GM12892 (cell line): Measurements from ENCODE around the gene CDK12.

ENCODE experiments used
- DNase-seq: peaks from one replicate; pipeline ENCODE4 v3.0.0; 2011; ENCODE audit not compliant: insufficient read length
- FAIRE-seq: peaks from 2 replicates; lab custom pipeline; 2011; peaks lifted over from hg19 to GRCh38; lab: Jason Lieb, UNC
- POLR2A ChIP-seq: IDR thresholded peaks from 2 replicates; pipeline ENCODE4 v1.6.1; 2011; ENCODE audit warnings: low read depth, low read length, control low read depth
- POLR2AphosphoS5 ChIP-seq: IDR thresholded peaks from 2 replicates; pipeline ENCODE4 v1.6.1; 2011; ENCODE audit warnings: low read depth, low read length, control low read depth
- TAF1 ChIP-seq: IDR thresholded peaks from 2 replicates; pipeline ENCODE4 v1.6.1; 2011; ENCODE audit warnings: low read depth, mild to moderate bottlenecking, control low read depth, low read length, borderline replicate concordance

The CDK12 gene

GRCh38 chr17:39562395-39562794 lies 101.1 kb downstream of the CDK12 start:
- TF ChIP-seq POLR2A (no peak), POLR2AphosphoS5 (no peak), TAF1 (no peak)
- FAIRE-seq (no peak), DNase-seq (no peak)

DNA sequence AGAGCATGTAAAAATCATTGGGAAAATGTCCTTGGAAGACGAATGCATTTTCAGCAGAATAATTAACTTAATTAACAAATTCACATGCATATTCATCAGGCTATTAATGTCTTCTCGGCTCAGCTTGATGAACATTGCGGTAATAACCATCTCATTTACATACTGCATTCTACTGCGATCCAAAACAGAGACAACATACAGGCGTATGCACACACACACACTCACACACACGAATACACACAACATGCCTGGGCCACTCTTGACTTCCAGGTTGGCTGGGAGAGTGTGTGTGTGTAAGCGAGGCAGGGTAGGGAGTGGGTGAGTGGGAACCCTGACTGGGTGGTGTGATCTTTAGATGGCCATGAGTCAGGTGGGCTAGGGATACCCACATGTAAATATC lies 101.7 kb downstream of the CDK12 start:
- DNase-seq (no peak), FAIRE-seq (peak; percentile 36)
- TF ChIP-seq POLR2AphosphoS5 (no peak), POLR2A (no peak), TAF1 (no peak)

DNA sequence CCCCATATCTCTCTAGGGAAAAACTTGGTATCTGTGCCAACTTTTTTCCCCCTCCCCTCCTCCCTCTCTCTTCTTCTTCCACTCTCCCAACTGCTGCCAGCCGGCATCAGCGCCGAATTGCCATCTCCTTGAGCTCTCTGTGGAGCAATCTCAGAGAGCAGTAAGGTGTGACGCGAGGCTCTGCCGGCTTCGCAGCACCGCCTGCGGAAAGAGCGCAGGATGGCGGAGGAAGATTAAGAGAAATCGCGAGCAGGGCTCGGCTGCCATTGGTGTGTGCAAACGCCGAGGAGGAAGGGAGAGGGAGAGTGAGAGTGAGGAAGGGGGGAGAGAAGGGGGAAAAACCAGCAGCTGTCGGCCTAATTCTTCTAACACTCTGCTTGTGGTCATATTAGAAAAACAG lies 102.2 kb downstream of the CDK12 start:
- TF ChIP-seq POLR2AphosphoS5 (no peak), TAF1 (no peak), POLR2A (no peak)
- no peak for FAIRE-seq
- DNase-seq, result no peak

- no peak for FAIRE-seq
- TF ChIP-seq POLR2AphosphoS5 (no peak), POLR2A (no peak), TAF1 (no peak)
- no peak for DNase-seq
These were observed 103.0 kb downstream of the CDK12 start for GRCh38 chr17:39564211-39564848.

GRCh38 chr17:39566094-39566850 lies 105.0 kb downstream of the CDK12 start:
- no peak for TF ChIP-seq POLR2A
- TF ChIP-seq POLR2AphosphoS5, result no peak
- no peak for TF ChIP-seq TAF1
- DNase-seq (no peak), FAIRE-seq (no peak)

- DNase-seq (no peak), FAIRE-seq (no peak)
- TF ChIP-seq POLR2AphosphoS5, result no peak
- no peak for TF ChIP-seq TAF1
- no peak for TF ChIP-seq POLR2A
These were observed 107.4 kb downstream of the CDK12 start for GRCh38 chr17:39568702-39569101.

DNA sequence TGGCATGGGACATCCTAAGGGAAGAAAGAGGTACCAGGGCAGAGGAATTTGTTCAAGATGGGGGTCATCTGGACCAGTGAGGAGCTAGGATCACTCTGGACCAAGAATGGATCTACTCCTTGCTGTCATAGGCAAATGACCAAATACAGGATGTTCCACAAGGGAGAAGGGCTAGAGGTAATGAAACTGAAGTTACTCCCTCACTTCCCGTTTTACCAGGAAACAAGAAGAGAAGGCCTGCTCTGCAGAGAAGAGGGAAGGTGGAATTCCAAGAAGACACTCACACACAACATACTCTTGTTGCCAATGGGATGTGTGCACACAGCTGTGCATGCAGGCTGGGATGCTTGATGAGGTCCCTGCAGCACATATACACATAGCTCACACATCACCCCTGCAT lies 107.8 kb downstream of the CDK12 start:
- no peak for DNase-seq
- no peak for FAIRE-seq
- TF ChIP-seq POLR2A (no peak), POLR2AphosphoS5 (no peak), TAF1 (no peak)

- DNase-seq (no peak), FAIRE-seq (no peak)
- TF ChIP-seq POLR2AphosphoS5, result no peak
- no peak for TF ChIP-seq TAF1
- TF ChIP-seq POLR2A, result no peak
These were observed 110.8 kb downstream of the CDK12 start for GRCh38 chr17:39572121-39572520.

DNA sequence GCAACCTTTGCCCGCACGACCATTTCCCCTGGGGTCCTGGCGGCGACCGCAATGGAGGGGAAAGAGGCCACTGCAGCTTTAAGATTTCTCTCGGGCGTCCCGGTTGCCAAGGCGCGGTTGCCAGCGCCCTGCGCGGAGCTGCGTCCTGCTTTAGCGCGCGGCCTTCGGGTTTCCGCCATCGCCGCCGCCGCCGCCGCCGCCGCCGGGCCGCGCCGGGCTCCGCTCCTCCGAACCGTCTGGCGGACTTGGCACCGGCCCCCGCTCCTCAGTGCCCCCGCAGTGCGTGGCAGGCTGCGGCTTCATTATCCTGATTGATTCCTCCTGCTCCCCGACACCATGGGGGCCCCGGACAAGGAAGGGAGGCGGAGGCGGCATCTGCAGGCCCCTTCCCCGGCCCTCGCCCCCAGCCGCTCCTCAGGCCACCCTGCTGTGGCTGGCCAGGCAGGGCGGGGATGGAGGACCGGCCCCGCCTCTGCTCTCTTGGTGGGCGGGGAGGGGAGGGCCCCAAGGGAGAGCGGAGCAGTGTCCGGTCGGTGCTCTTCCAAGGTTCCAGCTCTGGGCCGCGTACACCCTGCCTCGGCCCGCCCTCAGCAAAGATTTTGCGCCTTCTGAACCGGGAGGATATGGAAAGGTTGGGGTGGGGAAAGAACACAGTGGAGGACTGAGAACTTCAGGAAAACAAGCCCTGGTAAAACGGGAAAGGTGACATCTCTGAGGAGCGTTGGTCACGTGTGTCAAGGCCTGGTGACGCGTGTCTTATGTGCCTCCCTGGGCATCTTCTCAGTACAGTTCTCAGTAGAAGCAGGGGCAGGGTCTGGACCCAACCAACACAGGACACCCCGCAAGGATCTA lies 112.4 kb downstream of the CDK12 start:
- peak; percentile 40 for FAIRE-seq
- peak; percentile 73 for DNase-seq
- TF ChIP-seq TAF1 (no peak), POLR2AphosphoS5 (no peak), POLR2A (no peak)

DNA sequence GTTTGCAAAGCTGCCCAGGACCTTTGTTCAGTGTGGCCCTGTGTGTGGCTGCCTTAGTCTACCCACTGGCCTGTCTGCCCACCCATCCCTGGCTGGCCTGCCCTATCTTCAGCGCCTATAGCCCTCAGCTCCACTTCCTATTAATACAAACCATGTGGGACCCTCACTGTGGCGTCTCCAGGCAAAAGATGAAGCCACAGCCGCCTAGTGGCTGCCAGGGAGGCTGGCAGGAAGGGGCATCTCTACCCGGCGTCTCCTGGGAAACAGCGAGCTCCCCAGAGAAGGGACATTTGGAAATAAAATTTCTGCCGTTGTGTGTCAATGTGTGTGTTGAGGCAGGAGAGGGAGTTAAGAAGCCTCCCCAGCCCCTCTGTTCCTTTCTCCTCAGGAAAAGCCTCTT lies 114.9 kb downstream of the CDK12 start:
- DNase-seq, result no peak
- FAIRE-seq, result no peak
- TF ChIP-seq POLR2A, result no peak
- no peak for TF ChIP-seq TAF1
- no peak for TF ChIP-seq POLR2AphosphoS5

- no peak for DNase-seq
- TF ChIP-seq TAF1 (no peak), POLR2A (no peak), POLR2AphosphoS5 (no peak)
- no peak for FAIRE-seq
These were observed 117.0 kb downstream of the CDK12 start for GRCh38 chr17:39578272-39578671.
